ENCODE results near the gene CLIC4.

- no peak for TF ChIP-seq CTCF (IDR thresholded peaks at IDR 0.05)
- no peak for TF ChIP-seq POLR2A (IDR thresholded peaks at IDR 0.05)
These were observed 22.1 kb downstream of the CLIC4 start for GRCh38 chr1:24767351-24767750.
